ENCODE measurements around the gene TNP2.

The TNP2 gene

DNA sequence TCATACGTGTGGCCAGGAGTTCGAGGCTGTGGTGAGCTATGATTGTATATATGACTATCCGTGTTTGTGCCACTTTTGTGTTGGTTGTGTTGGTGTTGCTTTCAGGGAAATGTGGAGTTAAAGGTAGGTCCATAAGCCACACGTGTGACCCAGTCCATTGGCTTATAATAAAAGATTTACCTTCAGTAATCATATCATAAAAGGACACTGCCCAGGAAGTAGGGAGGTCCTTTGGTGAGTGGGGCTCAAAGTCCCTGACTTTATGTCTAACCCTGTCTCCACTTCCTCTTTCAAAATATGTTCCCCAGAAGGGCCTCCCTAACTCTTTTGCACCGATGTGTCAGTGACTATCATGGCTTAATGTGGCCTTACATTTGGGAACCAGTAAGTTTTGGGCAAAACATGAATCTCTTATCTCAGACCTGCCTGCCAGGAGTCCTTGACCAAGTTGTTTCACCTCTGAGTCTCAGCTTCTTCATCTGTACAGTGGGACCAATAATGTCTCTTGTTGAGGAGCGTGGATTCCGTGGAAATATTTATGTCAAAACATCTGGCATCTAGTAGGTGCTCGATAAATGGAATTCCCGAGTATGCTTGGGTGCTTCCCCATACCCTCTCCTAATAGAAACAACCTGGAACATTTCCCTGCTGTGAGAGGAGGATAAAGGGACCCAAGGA lies 4.8 kb downstream of the TNP2 start:
- H3K27me3 ChIP-seq, result no peaks in the 10 kb centered on the region
- H3K4me2 ChIP-seq, result peak overlapping the region; percentile 24 to 64 (median 57)
- peaks cover 18 to 31% (median 27%) of the 10 kb centered on the region in 10 experiments for H3K4me1 ChIP-seq
- no peaks in the 10 kb centered on the region for H3K36me3 ChIP-seq
- H3K9ac ChIP-seq, result peak overlapping the region in 1 of 11 experiments; percentile 37; a peak in 1 of 22 replicates
- no peak for TF ChIP-seq Cebpa-rat (IDR thresholded peaks at IDR 0.05)
- H3K27ac ChIP-seq, result peak overlapping the region in 4 of 11 experiments; percentile 19 to 49 (median 37); a peak in 2 of 22 replicates
- H3K4me3 ChIP-seq, result no peak overlapping the region
- H4K20me1 ChIP-seq, result no peaks in the 10 kb centered on the region
- no peaks in the 10 kb centered on the region for H3K9me3 ChIP-seq (replicated peaks in 1 of 11)

DNA sequence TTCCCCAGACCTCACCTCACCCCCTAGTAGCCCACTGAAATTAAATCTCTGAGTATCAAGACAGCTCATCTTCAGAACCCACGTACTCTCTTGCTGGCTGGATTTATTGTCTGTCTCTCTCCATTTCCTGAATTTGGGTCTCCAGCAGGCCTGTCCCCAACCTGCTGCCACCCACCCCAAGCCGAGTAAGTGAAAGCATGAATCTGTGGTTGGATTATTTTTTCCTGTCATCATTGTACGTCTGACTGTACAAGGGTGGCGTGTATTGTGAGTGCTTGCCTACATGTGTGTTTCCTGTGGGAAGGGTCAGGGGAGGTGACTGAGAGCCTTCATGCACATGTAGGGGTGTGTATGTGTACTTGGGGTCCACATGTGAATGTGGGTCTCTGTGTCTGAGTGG lies 5.4 kb downstream of the TNP2 start:
- no peaks in the 10 kb centered on the region for H3K9me3 ChIP-seq (replicated peaks in 1 of 11)
- H4K20me1 ChIP-seq, result no peaks in the 10 kb centered on the region
- peaks cover 24 to 36% (median 33%) of the 10 kb centered on the region in 10 experiments for H3K4me1 ChIP-seq
- TF ChIP-seq Cebpa-rat (IDR thresholded peaks at IDR 0.05), result no peak
- H3K27ac ChIP-seq, result peak overlapping the region in 4 of 11 experiments; percentile 19 to 49 (median 37); a peak in 4 of 22 replicates
- peak overlapping the region in 2 of 11 experiments; percentile 21 to 37; a peak in 2 of 22 replicates for H3K9ac ChIP-seq
- peak overlapping the region; percentile 24 to 64 (median 57) for H3K4me2 ChIP-seq
- no peaks in the 10 kb centered on the region for H3K27me3 ChIP-seq
- H3K36me3 ChIP-seq, result no peaks in the 10 kb centered on the region
- H3K4me3 ChIP-seq, result no peak overlapping the region

DNA sequence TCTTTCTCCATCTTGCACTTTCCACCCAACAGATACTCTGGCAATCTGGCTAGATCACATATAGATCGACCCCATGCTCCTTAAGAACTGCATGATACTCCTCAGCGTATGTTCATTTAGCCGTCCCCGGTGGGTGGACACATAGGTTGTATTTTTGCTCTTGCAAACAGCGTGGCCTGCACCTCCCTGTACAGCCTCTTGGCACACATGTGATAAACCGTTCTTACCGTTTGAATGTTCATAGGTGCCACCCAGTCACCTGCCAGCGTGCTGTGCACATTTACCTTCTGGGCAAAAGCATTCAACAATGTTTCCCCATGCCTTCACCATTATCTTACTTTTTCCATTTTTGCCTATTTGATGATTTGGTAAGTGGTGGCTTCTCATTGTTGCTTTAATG lies 6.2 kb downstream of the TNP2 start:
- H4K20me1 ChIP-seq, result no peaks in the 10 kb centered on the region
- H3K4me2 ChIP-seq, result peak overlapping the region in 4 of 11 experiments; percentile 58 to 64 (median 62); a peak in 7 of 22 replicates

DNA sequence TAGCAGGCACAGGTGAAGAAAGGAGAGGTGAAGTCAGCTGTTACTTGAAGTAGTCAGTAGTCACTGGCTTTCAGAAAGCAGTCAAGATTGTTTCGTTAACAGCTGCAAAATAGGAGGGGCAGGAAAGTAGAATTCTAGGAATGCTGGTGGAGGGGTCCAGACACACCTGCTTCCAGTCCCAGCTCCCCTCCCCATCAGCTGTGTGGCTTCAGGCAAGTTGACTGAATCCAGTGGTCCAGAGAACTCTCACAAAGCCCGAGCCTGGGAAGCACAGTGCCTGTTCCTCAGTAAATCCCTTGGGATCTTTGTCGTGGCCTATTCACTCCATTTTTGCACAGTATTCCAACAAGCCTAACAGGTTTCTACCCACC lies 8.5 kb downstream of the TNP2 start:
- H3K27ac ChIP-seq, result no peak overlapping the region
- TF ChIP-seq Cebpa-rat (IDR thresholded peaks at IDR 0.05), result no peak
- no peak overlapping the region for H3K9ac ChIP-seq
- no peak overlapping the region for H3K4me2 ChIP-seq
- H3K4me3 ChIP-seq, result no peak overlapping the region
- peaks cover 0 to under 1% (median 0%) of the 10 kb centered on the region in 11 experiments; a peak in 2 of 22 replicates for H3K27me3 ChIP-seq
- H3K9me3 ChIP-seq (replicated peaks in 1 of 11), result no peaks in the 10 kb centered on the region
- peaks cover 32 to 57% (median 51%) of the 10 kb centered on the region in 10 experiments for H3K4me1 ChIP-seq
- H3K36me3 ChIP-seq, result no peaks in the 10 kb centered on the region
- H4K20me1 ChIP-seq, result peaks cover 0 to 4% (median under 1%) of the 10 kb centered on the region in 11 experiments; a peak in 10 of 22 replicates

More for the DNA sequence above, 6.2 kb downstream of the TNP2 start:
- no peak for TF ChIP-seq Cebpa-rat (IDR thresholded peaks at IDR 0.05)
- H3K27me3 ChIP-seq, result no peaks in the 10 kb centered on the region
- H3K4me3 ChIP-seq, result no peak overlapping the region
- H3K36me3 ChIP-seq, result no peaks in the 10 kb centered on the region
- H3K27ac ChIP-seq, result no peak overlapping the region
- H3K4me1 ChIP-seq, result peaks cover 32 to 44% (median 40%) of the 10 kb centered on the region in 10 experiments
- H3K9me3 ChIP-seq (replicated peaks in 1 of 11), result no peaks in the 10 kb centered on the region
- H3K9ac ChIP-seq, result no peak overlapping the region

DNA sequence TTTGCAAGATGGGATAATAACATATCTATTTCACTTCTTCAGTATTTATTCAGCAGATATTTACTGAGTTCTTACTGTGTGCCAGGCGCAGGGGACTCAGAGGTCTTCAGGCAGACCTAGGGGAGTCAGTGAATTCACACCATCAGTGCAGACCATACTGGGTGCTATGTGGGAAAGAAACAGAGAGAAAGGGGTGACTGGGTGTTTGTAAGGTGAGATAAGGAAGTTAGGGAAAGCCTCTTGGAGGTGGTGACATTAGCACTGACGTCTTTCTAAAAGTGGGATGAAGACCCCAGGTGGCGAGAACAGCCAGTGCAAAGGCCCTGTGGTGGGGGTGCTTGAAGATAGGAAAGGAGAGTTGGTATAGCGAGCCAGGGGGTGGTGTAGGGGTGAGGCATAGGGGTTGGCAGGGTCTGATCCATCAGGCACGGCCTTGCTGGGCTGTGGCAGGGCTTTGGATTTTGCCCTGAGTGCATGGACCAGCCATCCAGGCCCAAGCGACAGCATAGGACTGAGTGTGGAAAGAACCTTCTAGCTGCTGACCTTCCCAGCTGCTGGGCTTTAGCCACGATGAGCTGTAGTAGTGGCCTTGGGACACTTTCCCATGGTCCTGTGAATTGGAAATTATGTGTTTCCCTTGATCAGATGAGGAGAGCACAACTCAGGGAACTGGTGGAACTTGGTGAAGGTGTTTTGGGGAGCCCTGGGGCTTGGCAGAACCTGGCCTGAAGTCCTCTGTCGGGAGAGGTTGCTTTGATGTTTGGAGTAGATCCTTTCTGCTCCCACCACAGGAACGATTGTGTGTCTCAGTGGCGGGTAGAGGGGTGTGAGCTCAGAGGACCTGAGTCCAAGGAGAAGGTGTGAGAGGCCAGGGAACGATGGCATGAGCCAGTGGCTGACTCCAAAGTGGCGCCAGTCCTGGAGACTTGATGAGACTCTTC lies 9.2 kb downstream of the TNP2 start:
- no peaks in the 10 kb centered on the region; a peak in 1 of 22 replicates for H3K36me3 ChIP-seq
- H3K27me3 ChIP-seq, result peaks cover 0 to 7% (median 0%) of the 10 kb centered on the region in 11 experiments; a peak in 8 of 22 replicates
- peak overlapping the region; percentile 61 to 100 (median 78); a peak in 18 of 22 replicates for H3K4me2 ChIP-seq
- H3K27ac ChIP-seq, result 0 out of 22 replicates have a peak overlapping the region, but pooled peaks of 1 of the 11 experiments have one; percentile 18
- H3K9ac ChIP-seq, result no peak overlapping the region
- H4K20me1 ChIP-seq, result peaks cover 0 to 10% (median 7%) of the 10 kb centered on the region in 11 experiments; a peak in 15 of 22 replicates
- TF ChIP-seq Cebpa-rat (IDR thresholded peaks at IDR 0.05), result no peak
- H3K9me3 ChIP-seq (replicated peaks in 1 of 11), result no peaks in the 10 kb centered on the region
- H3K4me3 ChIP-seq, result no peak overlapping the region
- peaks cover 28 to 61% (median 55%) of the 10 kb centered on the region in 10 experiments for H3K4me1 ChIP-seq

DNA sequence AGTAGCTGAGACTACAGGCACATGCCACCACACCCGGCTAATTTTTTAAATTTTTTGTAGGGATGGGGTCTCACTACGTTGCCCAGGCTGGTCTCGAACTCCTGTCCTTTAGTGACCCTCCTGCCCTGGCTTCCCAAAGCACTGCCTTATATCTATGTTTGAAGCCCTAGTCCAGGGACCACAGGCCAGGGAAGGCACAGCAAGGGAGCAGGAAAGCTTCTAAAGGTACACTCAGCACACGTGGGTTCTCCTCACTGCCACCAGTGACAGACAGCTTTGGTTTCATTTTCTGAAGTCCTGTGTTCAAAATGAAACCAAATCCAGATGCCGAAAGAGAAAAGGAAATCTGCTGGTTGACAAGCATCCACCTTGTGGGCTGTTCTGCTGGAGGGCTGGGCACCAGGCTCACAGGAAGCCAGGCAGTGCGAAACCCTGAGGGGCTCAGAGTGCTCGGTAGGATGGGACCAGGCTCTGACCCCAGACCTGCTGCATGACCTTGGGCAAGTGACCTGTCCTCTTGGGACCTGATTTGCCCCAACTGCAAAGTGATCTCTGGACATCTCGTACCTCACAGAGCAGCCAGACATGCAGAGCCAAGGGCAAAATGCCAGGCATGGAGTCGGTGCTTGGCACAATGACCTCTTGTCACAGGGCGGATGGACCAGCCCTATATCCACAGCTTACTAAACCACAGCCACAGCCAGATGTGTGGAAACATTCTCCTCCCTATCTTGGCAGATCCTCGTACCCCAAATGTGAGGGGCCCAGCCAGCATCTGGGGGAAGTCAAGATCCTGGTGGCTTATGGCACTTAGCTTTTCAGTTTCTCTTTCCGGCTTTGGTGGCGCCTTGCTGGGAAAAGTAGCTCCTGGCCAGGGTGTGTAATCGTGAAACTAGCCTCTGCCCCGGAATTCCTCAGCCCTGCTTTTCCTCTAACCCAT lies 10.3 kb downstream of the TNP2 start:
- Histone ChIP-seq H3K27me3 (peaks cover 0 to 12% (median 0%) of the 10 kb centered on the region in 11 experiments; a peak in 8 of 22 replicates), H3K4me2 (peak overlapping the region; percentile 61 to 100 (median 78)), H3K9me3 (replicated peaks in 1 of 11) (no peaks in the 10 kb centered on the region), H3K4me1 (peaks cover 27 to 63% (median 58%) of the 10 kb centered on the region in 10 experiments), H3K4me3 (no peak overlapping the region), H3K27ac (peak overlapping the region in 5 of 11 experiments; percentile 2 to 32 (median 18); a peak in 6 of 22 replicates), H4K20me1 (peaks cover 0 to 21% (median 18%) of the 10 kb centered on the region in 11 experiments; a peak in 18 of 22 replicates), H3K9ac (peak overlapping the region in 9 of 11 experiments; percentile 1 to 57 (median 18); a peak in 9 of 22 replicates), H3K36me3 (peaks cover 0 to 7% (median 0%) of the 10 kb centered on the region in 11 experiments; a peak in 2 of 22 replicates)
- no peak for TF ChIP-seq Cebpa-rat (IDR thresholded peaks at IDR 0.05)

DNA sequence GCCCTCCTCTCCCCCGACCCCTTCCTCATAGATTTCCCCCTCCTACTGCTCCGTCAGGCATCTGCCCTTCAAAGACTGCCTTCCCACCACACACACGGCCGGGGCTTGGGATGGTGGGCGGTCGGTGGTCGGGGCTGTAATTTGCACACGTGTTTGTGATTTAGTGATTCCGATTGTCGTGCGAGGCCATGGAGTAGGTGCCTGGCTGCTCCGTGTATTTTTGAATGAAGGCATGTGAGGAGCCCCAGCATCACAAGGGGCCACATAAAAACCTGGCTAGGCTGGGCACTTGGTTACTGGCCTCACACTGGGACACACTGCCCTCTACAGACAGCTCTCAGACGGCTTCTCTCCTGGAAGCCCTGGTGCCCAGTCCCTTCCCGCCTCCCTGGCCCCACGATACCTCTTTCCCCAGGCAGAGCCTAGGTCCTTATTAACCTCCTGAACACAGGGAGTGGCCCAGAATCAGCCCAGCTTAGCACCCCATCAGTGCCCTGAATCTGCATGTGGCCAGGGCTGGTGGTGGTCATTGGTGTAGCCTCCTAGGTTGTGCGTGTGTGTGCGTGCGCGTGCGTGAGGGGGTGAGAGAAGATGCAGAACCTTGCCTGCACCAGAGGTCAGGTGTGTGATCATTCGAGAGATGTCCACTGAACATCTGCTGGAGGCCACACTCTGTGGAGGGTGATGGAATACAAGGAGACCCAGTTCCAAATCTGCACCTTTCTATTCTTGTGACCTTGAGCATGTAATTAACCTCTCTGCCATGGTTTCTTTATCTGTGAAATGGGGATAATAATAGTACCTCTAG lies 11.8 kb downstream of the TNP2 start:
- Histone ChIP-seq H3K4me3 (peak overlapping the region; percentile 65 to 87 (median 78)), H3K36me3 (peaks cover 0 to 13% (median 0%) of the 10 kb centered on the region in 11 experiments; a peak in 3 of 22 replicates), H3K4me2 (peak overlapping the region; percentile 97 to 100 (median 99)), H3K9ac (peak overlapping the region; percentile 87 to 97 (median 91); a peak in 19 of 22 replicates), H3K27ac (peak overlapping the region in 9 of 11 experiments; percentile 83 to 97 (median 92); a peak in 17 of 22 replicates), H3K4me1 (peaks cover 38 to 65% (median 61%) of the 10 kb centered on the region in 10 experiments), H4K20me1 (peaks cover 0 to 36% (median 33%) of the 10 kb centered on the region in 11 experiments; a peak in 18 of 22 replicates), H3K27me3 (peaks cover 0 to 12% (median 0%) of the 10 kb centered on the region in 11 experiments; a peak in 8 of 22 replicates), H3K9me3 (replicated peaks in 1 of 11) (no peaks in the 10 kb centered on the region)
- TF ChIP-seq Cebpa-rat (IDR thresholded peaks at IDR 0.05), result no peak

Measured in BLaER1 treated with 17β-estradiol and CSF1 and Interleukin-3, amounts not matched to agents 10 nM and 100 nM (cell line).